RWPE1 (cell line): ENCODE measurements around the gene PLEKHG5.

Source experiments
- CTCF ChIA-PET: fragments of 350-600 bp; sonication (Branson Sonifier 250); formaldehyde crosslinking; extraction: SDS; loops from one replicate; lab custom pipeline; 2021; lab: Yijun Ruan, JAX
- POLR2A ChIA-PET: fragments of 400-600 bp; formaldehyde crosslinking; extraction: SDS; loops from one replicate; lab custom pipeline; 2020; ENCODE audit warnings: antibody characterized with exemption; ENCODE audit not compliant: low non-redundant PET; lab: Yijun Ruan, JAX
- DNase-seq: peaks from one replicate; pipeline ENCODE4 v3.0.0; 2012; ENCODE audit warnings: low spot score
- H3K27ac ChIP-seq: fragments of 450-650 bp; 2 replicates; pipeline ENCODE4 v1.5.1; 2017
- CTCF ChIP-seq: fragments of 450-650 bp; conservative IDR thresholded peaks from 2 replicates; pipeline ENCODE4 v1.5.1; 2017; ENCODE audit warnings: low read depth, mild to moderate bottlenecking

The PLEKHG5 gene

GRCh38 chr1:6500544-6501278 lies 9.2 kb upstream of the PLEKHG5 start:
- peak overlapping the region; percentile 8 for H3K27ac ChIP-seq
- ChIA-PET CTCF (interaction anchor here (0.5 to 2.9 kb wide), 3 partner anchors 11 to 29 kb away, joined by 3 to 11 read pairs (median 4); no protein-coding TSS in a partner anchor), POLR2A (no interaction called here)
- no peak for DNase-seq
- TF ChIP-seq CTCF: no peak

- CTCF ChIA-PET: interaction anchor here (0.6 to 2.9 kb wide), 3 partner anchors 9 to 24 kb away, joined by 3 to 11 read pairs (median 7); no protein-coding TSS in a partner anchor
- H3K27ac ChIP-seq: peak overlapping the region; percentile 100; the same call in 1 of the 2 replicates
- no peak for TF ChIP-seq CTCF
- no peak for DNase-seq
- POLR2A ChIA-PET: no interaction called here
Observed at GRCh38 chr1:6499296-6499695, 7.8 kb upstream of the PLEKHG5 start.

GRCh38 chr1:6498576-6499111 lies 7.2 kb upstream of the PLEKHG5 start:
- H3K27ac ChIP-seq: peak overlapping the region; percentile 100
- POLR2A ChIA-PET: no interaction called here

GRCh38 chr1:6497867-6498575 lies 6.6 kb upstream of the PLEKHG5 start:
- ChIA-PET CTCF (interaction anchor here (0.9 to 2.9 kb wide), 3 partner anchors 8 to 61 kb away, joined by 5 to 11 read pairs (median 7); no protein-coding TSS in a partner anchor), POLR2A (no interaction called here)
- DNase-seq: no peak
- H3K27ac ChIP-seq: peak overlapping the region; percentile 100
- TF ChIP-seq CTCF: no peak

More at GRCh38 chr1:6498576-6499111, 7.2 kb upstream of the PLEKHG5 start:
- DNase-seq: no peak
- no peak for TF ChIP-seq CTCF
- CTCF ChIA-PET: interaction anchor here (0.6 to 2.9 kb wide), 4 partner anchors 9 to 61 kb away, joined by 3 to 11 read pairs (median 6); no protein-coding TSS in a partner anchor

GRCh38 chr1:6497215-6497866 lies 5.9 kb upstream of the PLEKHG5 start:
- POLR2A ChIA-PET: no interaction called here
- peak overlapping the region; percentile 100 for H3K27ac ChIP-seq
- CTCF ChIA-PET: interaction anchor here (2.9 kb wide), 1 partner anchor 7 kb away, joined by 11 read pairs; no protein-coding TSS in a partner anchor
- peak; percentile 67 for DNase-seq
- TF ChIP-seq CTCF: no peak

- H3K27ac ChIP-seq: peak overlapping the region; percentile 100
- ChIA-PET CTCF (no interaction called here), POLR2A (no interaction called here)
- no peak for DNase-seq
- no peak for TF ChIP-seq CTCF
Observed at GRCh38 chr1:6496890-6497214, 5.4 kb upstream of the PLEKHG5 start.
